Mucosa of descending colon (tissue), 3 donors: Measurements from ENCODE around the gene GNAL. TPM values are rescaled to one million over a fixed set of nuclear protein-coding genes. Genes with fewer than 3 reads are reported as not detected.
A peak's percentile ranks its signal among the peaks of the same experiment; 100 is the strongest.

ENCODE experiments used
- ATAC-seq: fragments of 200-7000 bp; cut with Tn5 transposase; one replicate; pipeline ENCODE4 v1.9.1; 2020; ENCODE audit warnings: mild to moderate bottlenecking, moderate library complexity
- DNase-seq, 3 donors: peaks; one replicate each; pipeline ENCODE4 v3.0.0-alpha.2; 2020
- H3K36me3 ChIP-seq: fragments of 200-600 bp; one replicate; pipeline ENCODE4 v1.8.0; 2021; ENCODE audit warnings: low read depth, mild to moderate bottlenecking
- H3K4me1 ChIP-seq: fragments of 200-600 bp; one replicate; pipeline ENCODE4 v1.8.0; 2021; ENCODE audit warnings: low read depth, mild to moderate bottlenecking
- H3K4me3 ChIP-seq: fragments of 200-600 bp; one replicate; pipeline ENCODE4 v1.8.0; 2021; ENCODE audit warnings: mild to moderate bottlenecking
- H3K9me3 ChIP-seq: fragments of 200-600 bp; one replicate; pipeline ENCODE4 v1.8.0; 2021; ENCODE audit warnings: mild to moderate bottlenecking
- CTCF ChIP-seq: fragments of 200-600 bp; IDR thresholded peaks from one replicate; pipeline ENCODE4 v1.8.0; 2022; ENCODE audit warnings: antibody characterized with exemption, mild to moderate bottlenecking
- intact Hi-C, 2 donors: fragments of 100-400 bp; cut with DNase I in 1 of 2; cut with micrococcal nuclease in 1 of 2; formaldehyde crosslinking; loops; one replicate each; pipeline versions ENCODE4 v1.11.0 to v1.11.1; 2022; cut with DNase I, micrococcal nuclease
- total RNA-seq, 3 donors: library from RNA; stranded (reverse); fragmentation: NEBNext Ultra II Directional in 2 of 3; extraction: Animal tissue kit (Norgen Biotek cat#: 25700) in 2 of 3; gene quantifications; one replicate each; pipeline versions ENCODE4 v1.2.1 to v1.2.4, GENCODE V29; 2021 to 2023
- donor health status: DM: no; HTN: no; CAD: no; lungs with moderate emphysema.
- donor health status: DM: no; HTN: no; CAD: no.
- donor health status: DM: no; HTN: yes; CAD: no.

Gene GNAL
- total RNA-seq, 3 donors from 2014 or later: 4.7 to 20.7 (median 5.3) TPM

GRCh38 chr18:11823545-11823944, 134.5 kb downstream of the GNAL start:
- no peak for TF ChIP-seq CTCF
- intact Hi-C loops: no loop called here
- Histone ChIP-seq H3K4me1 (no peaks in the 10 kb centered on the region), H3K36me3 (no peaks in the 10 kb centered on the region), H3K4me3 (no peak overlapping the region), H3K9me3 (no peaks in the 10 kb centered on the region)
- no peak for DNase-seq
- ATAC-seq: no peak

GRCh38 chr18:11826836-11827235, 137.8 kb downstream of the GNAL start:
- no peaks in the 10 kb centered on the region for H3K4me1 ChIP-seq
- peak in 1 of 3 donors; percentile 4 for DNase-seq
- H3K9me3 ChIP-seq: no peaks in the 10 kb centered on the region
- ATAC-seq: no peak
- H3K4me3 ChIP-seq: no peak overlapping the region
- H3K36me3 ChIP-seq: no peaks in the 10 kb centered on the region
- TF ChIP-seq CTCF: no peak
- intact Hi-C loops: no loop called here

- intact Hi-C loops: no loop called here
- TF ChIP-seq CTCF: no peak
- Histone ChIP-seq H3K9me3 (no peaks in the 10 kb centered on the region), H3K4me1 (no peaks in the 10 kb centered on the region), H3K4me3 (no peak overlapping the region), H3K36me3 (no peaks in the 10 kb centered on the region)
- ATAC-seq (no peak), DNase-seq (no peak)
These were observed 139.8 kb downstream of the GNAL start for GRCh38 chr18:11828786-11829432.

GRCh38 chr18:11830585-11830984, 141.5 kb downstream of the GNAL start:
- intact Hi-C loops: no loop called here
- ATAC-seq: no peak

GRCh38 chr18:11831921-11832320, 142.9 kb downstream of the GNAL start:
- intact Hi-C loops: no loop called here
- DNase-seq: no peak
- Histone ChIP-seq H3K36me3 (no peaks in the 10 kb centered on the region), H3K4me1 (no peaks in the 10 kb centered on the region), H3K4me3 (no peak overlapping the region), H3K9me3 (no peaks in the 10 kb centered on the region)
- no peak for TF ChIP-seq CTCF
- ATAC-seq: no peak

More at GRCh38 chr18:11830585-11830984, 141.5 kb downstream of the GNAL start:
- no peak overlapping the region for H3K4me3 ChIP-seq
- no peaks in the 10 kb centered on the region for H3K9me3 ChIP-seq
- no peaks in the 10 kb centered on the region for H3K36me3 ChIP-seq
- no peak for DNase-seq
- H3K4me1 ChIP-seq: no peaks in the 10 kb centered on the region
- no peak for TF ChIP-seq CTCF

GRCh38 chr18:11834772-11835171, 145.7 kb downstream of the GNAL start:
- Histone ChIP-seq H3K4me3 (no peak overlapping the region), H3K9me3 (no peaks in the 10 kb centered on the region), H3K36me3 (no peaks in the 10 kb centered on the region), H3K4me1 (no peaks in the 10 kb centered on the region)
- ATAC-seq: no peak
- no peak for DNase-seq
- TF ChIP-seq CTCF: no peak
- intact Hi-C loops: no loop called here
